HepG2 (cell line): ENCODE measurements around the gene KCNK18. TPM values are rescaled to one million over a fixed set of nuclear protein-coding genes. Genes with fewer than 3 reads are reported as not detected.
A peak's percentile ranks its signal among the peaks of the same experiment; 100 is the strongest.

Experiments used
- ATAC-seq: fragments of 200-7000 bp; cut with Tn5 transposase; 3 replicates; pipeline ENCODE4 v1.9.1; 2020; ENCODE audit warnings: mild to moderate bottlenecking, moderate library complexity
- BruUV-seq: library from RNA; stranded (reverse); fragments of 400-500 nt; replicated peaks from 2 replicates; lab custom pipeline; 2021; lab: Mats Ljungman, UMichigan
- CTCF ChIA-PET: fragments of 300-600 bp; formaldehyde crosslinking; extraction: SDS; loops from one replicate; lab custom pipeline; 2021; ENCODE audit warnings: low total read pairs, inconsistent platforms, low intra/inter-chr PET ratio; lab: Yijun Ruan, JAX
- POLR2A ChIA-PET: fragments of 350-600 bp; sonication (Branson Sonifier 250); formaldehyde crosslinking; loops from one replicate; lab custom pipeline; 2020; ENCODE audit warnings: antibody characterized with exemption, inconsistent platforms; lab: Yijun Ruan, JAX
- DNase-seq: peaks from one replicate; pipeline ENCODE4 v3.0.0-alpha.2; 2015; ENCODE audit warnings: low spot score
- FAIRE-seq: peaks from 3 replicates; lab custom pipeline; 2011; peaks lifted over from hg19 to GRCh38; lab: Jason Lieb, UNC
- H2AFZ ChIP-seq: one replicate; pipeline ENCODE4 v1.6.1; 2011; ENCODE audit warnings: low read length, inconsistent platforms
- H3K27ac ChIP-seq: fragments of 300-600 bp; 3 replicates; pipeline ENCODE4 v1.8.0; 2011; ENCODE audit warnings: mixed run types, mild to moderate bottlenecking, mixed read lengths, low read length, inconsistent platforms; ENCODE audit not compliant: insufficient read depth; ENCODE audit errors: extremely low read length
- H3K27me3 ChIP-seq, 2 experiments: fragments of 200-600 bp in 1 of 2; 2 replicates in 1 of 2; 3 replicates in 1 of 2; pipeline versions ENCODE4 v1.6.0 to v1.8.0; 2011; ENCODE audit warnings: low read length in 2 of 2, mild to moderate bottlenecking in 2 of 2, moderate library complexity in 2 of 2, inconsistent platforms in 1 of 2; ENCODE audit not compliant: insufficient read depth in 2 of 2, control insufficient read depth in 1 of 2
- H3K36me3 ChIP-seq, 2 experiments: fragments of 200-600 bp in 1 of 2; replicated peaks in 1 of 2; 2 replicates in 1 of 2; 3 replicates in 1 of 2; pipeline versions ENCODE4 v1.5.1 to v1.8.0; 2011; ENCODE audit warnings: low read length in 2 of 2, inconsistent platforms in 1 of 2; ENCODE audit not compliant: insufficient read depth in 2 of 2, control insufficient read depth in 1 of 2
- H3K4me1 ChIP-seq: 2 replicates; pipeline ENCODE4 v1.5.1; 2012; ENCODE audit warnings: low read length, inconsistent platforms; ENCODE audit not compliant: insufficient read depth
- H3K4me2 ChIP-seq: 2 replicates; pipeline ENCODE4 v1.6.0; 2011; ENCODE audit warnings: low read depth, low read length, inconsistent platforms
- H3K4me3 ChIP-seq, 3 experiments: fragments of 200-600 bp in 1 of 3; sonication (generic), shearing (Covaris generic) in 1 of 3; replicated peaks in 1 of 3; 2 replicates each; pipeline ENCODE4 v1.5.1; 2011 to 2016; ENCODE audit warnings: low read length in 3 of 3, inconsistent platforms in 2 of 3, low read depth in 2 of 3, mild to moderate bottlenecking in 2 of 3, control low read depth in 1 of 3, mixed read lengths in 1 of 3; ENCODE audit not compliant: insufficient read depth in 1 of 3
- H3K79me2 ChIP-seq: one replicate; pipeline ENCODE4 v1.6.1; 2011; ENCODE audit warnings: low read length, inconsistent platforms; ENCODE audit not compliant: insufficient read depth
- H3K9ac ChIP-seq: 2 replicates; pipeline ENCODE4 v1.6.0; 2011; ENCODE audit warnings: mild to moderate bottlenecking, low read depth, low read length, inconsistent platforms; ENCODE audit not compliant: insufficient read depth
- H3K9me3 ChIP-seq: 2 replicates; pipeline ENCODE4 v1.5.1; 2012; ENCODE audit warnings: mild to moderate bottlenecking, low read length
- H4K20me1 ChIP-seq: 2 replicates; pipeline ENCODE4 v1.6.0; 2011; ENCODE audit warnings: inconsistent platforms, mild to moderate bottlenecking, low read length, moderate library complexity; ENCODE audit not compliant: insufficient read depth
- BRD4 ChIP-seq: sonication (generic); formaldehyde crosslinking; IDR thresholded peaks from 2 replicates; pipeline ENCODE4 v1.4.0; 2020; ENCODE audit warnings: missing genetic modification reagents
- HINFP ChIP-seq: sonication (generic); formaldehyde crosslinking; IDR thresholded peaks from 2 replicates; pipeline ENCODE4 v1.4.0; 2020; ENCODE audit warnings: low read depth, mild to moderate bottlenecking, missing genetic modification reagents
- HOMEZ ChIP-seq: IDR thresholded peaks from 2 replicates; pipeline ENCODE4 v1.6.1; 2016; ENCODE audit warnings: low read depth
- KAT2B ChIP-seq: fragments of 150-350 bp; IDR thresholded peaks from 2 replicates; pipeline ENCODE4 v1.6.1; 2014; ENCODE audit warnings: low read depth, low read length, borderline replicate concordance
- NCOA2 ChIP-seq: sonication (generic); formaldehyde crosslinking; IDR thresholded peaks from 2 replicates; pipeline ENCODE4 v1.8.0; 2022; ENCODE audit warnings: inconsistent platforms
- NCOR1 ChIP-seq: fragments of 200-600 bp; sonication (generic); IDR thresholded peaks from 2 replicates; pipeline ENCODE4 v1.7.0; 2017; ENCODE audit warnings: antibody characterized with exemption, low read length, borderline replicate concordance
- RAD21 ChIP-seq: fragments of 450-650 bp; formaldehyde crosslinking; IDR thresholded peaks from 2 replicates; pipeline ENCODE4 v1.5.0; 2020; ENCODE audit warnings: mild to moderate bottlenecking
- RFX1 ChIP-seq: fragments of 450-650 bp; IDR thresholded peaks from 2 replicates; pipeline ENCODE4 v1.6.1; 2017
- RFX5 ChIP-seq: IDR thresholded peaks from 2 replicates; pipeline ENCODE4 v1.6.1; 2011; ENCODE audit warnings: low read depth, low read length, improper control_type of control experiment
- SMC3 ChIP-seq: IDR thresholded peaks from 2 replicates; pipeline ENCODE4 v1.6.1; 2011; ENCODE audit warnings: low read length, improper control_type of control experiment
- STAG1 ChIP-seq: sonication (generic); formaldehyde crosslinking; IDR thresholded peaks from 2 replicates; pipeline ENCODE4 v1.4.0; 2020; ENCODE audit warnings: missing genetic modification reagents
- XRCC5 ChIP-seq: fragments of 200-400 bp; formaldehyde crosslinking; optimal IDR thresholded peaks from 2 replicates; pipeline ENCODE3; 2017; ENCODE audit warnings: mild to moderate bottlenecking, low read length
- ZBTB39 ChIP-seq: sonication (generic); formaldehyde crosslinking; IDR thresholded peaks from 2 replicates; pipeline ENCODE4 v1.5.0; 2020; ENCODE audit warnings: missing genetic modification reagents
- ZBTB42 ChIP-seq: sonication (generic); formaldehyde crosslinking; IDR thresholded peaks from 2 replicates; pipeline ENCODE4 v1.5.0; 2020; ENCODE audit warnings: mild to moderate bottlenecking, missing genetic modification reagents
- ZMYM4 ChIP-seq: sonication (generic); formaldehyde crosslinking; IDR thresholded peaks from 2 replicates; pipeline ENCODE4 v1.8.1; 2023; ENCODE audit warnings: mild to moderate bottlenecking, missing genetic modification reagents
- ZNF17 ChIP-seq: sonication (generic); formaldehyde crosslinking; IDR thresholded peaks from 2 replicates; pipeline ENCODE4 v1.5.0; 2020; ENCODE audit warnings: mild to moderate bottlenecking, missing genetic modification reagents
- ZNF446 ChIP-seq: sonication (generic); formaldehyde crosslinking; IDR thresholded peaks from 2 replicates; pipeline ENCODE4 v1.5.0; 2020; ENCODE audit warnings: mild to moderate bottlenecking, missing genetic modification reagents
- ZXDC ChIP-seq: sonication (generic); formaldehyde crosslinking; IDR thresholded peaks from 2 replicates; pipeline ENCODE4 v1.5.0; 2020; ENCODE audit warnings: mild to moderate bottlenecking, missing genetic modification reagents
- WGBS: methylation state at CpG from one replicate; pipeline ENCODE4 v1.1.6; 2017; ENCODE audit warnings: low lambda C conversion rate; 5-methylcytosine and 5-hydroxymethylcytosine counted together
- in situ Hi-C: cut with HindIII; loops from 2 replicates; pipeline ENCODE4 v1.10.0; 2017; ENCODE audit warnings: low pct_unique_long_range_greater_than_20kb; ENCODE audit not compliant: extremely low pct_ligation_motif_present
- intact Hi-C: fragments of 100-400 bp; cut with micrococcal nuclease; formaldehyde crosslinking; loops from one replicate; pipeline ENCODE4 v1.10.0; 2022; ENCODE audit not compliant: unreplicated experiment
- polyA plus RNA-seq, 8 experiments: library from polyadenylated mRNA; depleted of rRNA in 3 of 8; stranded (reverse) in 7 of 8; unstranded in 1 of 8; fragments of >200 nt; fragmentation: Illumina TruSeq in 4 of 8; extraction: Trizol in 4 of 8; gene quantifications; 2 replicates each; pipeline versions ENCODE4 v1.2.1 to v1.2.3, GENCODE V29; 2011 to 2016; ENCODE audit warnings: low read depth in 4 of 8, missing spikeins in 1 of 8, mixed read lengths in 1 of 8; ENCODE audit not compliant: insufficient read depth in 1 of 8
- total RNA-seq, 5 experiments: library from RNA; depleted of rRNA; stranded (reverse); fragments of >200 nt; fragmentation: Illumina TruSeq; extraction: Trizol; gene quantifications; 2 replicates each; pipeline ENCODE4 v1.2.3, GENCODE V29; 2016; ENCODE audit warnings: low read depth in 1 of 5

The KCNK18 gene
- total and polyA plus RNA-seq, 2 of the 13 experiments (the other 11 are each of a cell fraction or from before 2014, with no cell fraction given): not detected

GRCh38 chr10:117226813-117227451 is 29.6 kb downstream of the KCNK18 start:
- Histone ChIP-seq H3K27ac (no peak overlapping the region), H3K4me3 (no peak overlapping the region), H3K9me3 (no peaks in the 10 kb centered on the region), H4K20me1 (no peaks in the 10 kb centered on the region), H3K9ac (no peak overlapping the region), H2AFZ (no peak overlapping the region), H3K27me3 (peaks cover 0 to 2% of the 10 kb centered on the region in 2 experiments; a peak in 3 of 5 replicates), H3K79me2 (no peaks in the 10 kb centered on the region), H3K36me3 (no peaks in the 10 kb centered on the region), H3K4me1 (no peaks in the 10 kb centered on the region), H3K4me2 (no peak overlapping the region)
- BruUV-seq: no TSS peak
- CTCF ChIA-PET: interaction anchor here (1.3 to 2.3 kb wide), 3 partner anchors 10 to 222 kb away, joined by 5 to 13 read pairs (median 6); no protein-coding TSS in a partner anchor
- ATAC-seq (peak; percentile 84), DNase-seq (peak; percentile 31), FAIRE-seq (peak; percentile 26)
- intact Hi-C loops (loop anchor here (1.0 kb wide), 2 partner anchors 92 to 222 kb away; no protein-coding TSS in a partner anchor), in situ Hi-C loops (loop anchor here (5.0 to 10.0 kb wide), 2 partner anchors 90 to 218 kb away; no protein-coding TSS in a partner anchor)
- 13% methylated on average over 10 of the region's 10 CpGs for WGBS
- POLR2A ChIA-PET: no interaction called here
- TF ChIP-seq BRD4 (CRISPR knock-in tag) (no peak), HOMEZ (CRISPR knock-in tag) (no peak), NCOA2 (CRISPR knock-in tag) (no peak), ZNF17 (CRISPR knock-in tag) (no peak), RFX1 (no peak), STAG1 (CRISPR knock-in tag) (peak; percentile 83), NCOR1 (no peak), XRCC5 (peak; percentile 36), SMC3 (peak; percentile 60), ZBTB42 (CRISPR knock-in tag) (no peak), RFX5 (no peak), ZBTB39 (no peak), RAD21 (peak; percentile 39; the same call in 1 of the 2 replicates), KAT2B (no peak), ZMYM4 (CRISPR knock-in tag) (0 out of 2 replicates have a peak, but pooled peaks have one; percentile 19), HINFP (CRISPR knock-in tag) (no peak), ZXDC (CRISPR knock-in tag) (no peak), ZNF446 (no peak)
